Effector CD4-positive, alpha-beta T cell (primary cell): ENCODE results near the gene FKBP8.

Source experiments
- DNase-seq: peaks from one replicate; pipeline ENCODE4 v3.0.0-alpha.2; 2020

Gene FKBP8

GRCh38 chr19:18520848-18521691 lies 22.3 kb downstream of the FKBP8 start:
- peak; percentile 16 for DNase-seq

GRCh38 chr19:18519962-18520847 lies 23.2 kb downstream of the FKBP8 start:
- peak; percentile 50 for DNase-seq

- DNase-seq = no peak
Observed at GRCh38 chr19:18518639-18519038, 24.7 kb downstream of the FKBP8 start.

GRCh38 chr19:18517606-18518005 lies 25.8 kb downstream of the FKBP8 start:
- DNase-seq = no peak

- no peak for DNase-seq
Observed at GRCh38 chr19:18515959-18516358, 27.4 kb downstream of the FKBP8 start.

- DNase-seq = peak; percentile 29
Observed at GRCh38 chr19:18514800-18515682, 28.3 kb downstream of the FKBP8 start.

GRCh38 chr19:18513868-18514267 lies 29.5 kb downstream of the FKBP8 start:
- DNase-seq = no peak

- DNase-seq = no peak
Observed at GRCh38 chr19:18510216-18510615, 33.2 kb downstream of the FKBP8 start.

GRCh38 chr19:18508585-18508984 lies 34.8 kb downstream of the FKBP8 start:
- DNase-seq = no peak

- no peak for DNase-seq
Observed at GRCh38 chr19:18507727-18508440, 35.5 kb downstream of the FKBP8 start.

- DNase-seq = no peak
Observed at GRCh38 chr19:18507021-18507726, 36.2 kb downstream of the FKBP8 start.

- no peak for DNase-seq
Observed at GRCh38 chr19:18506101-18506930, 37.1 kb downstream of the FKBP8 start.

- no peak for DNase-seq
Observed at GRCh38 chr19:18504886-18505610, 38.3 kb downstream of the FKBP8 start.

- no peak for DNase-seq
Observed at GRCh38 chr19:18503971-18504885, 39.1 kb downstream of the FKBP8 start.

GRCh38 chr19:18503337-18503970 lies 39.9 kb downstream of the FKBP8 start:
- no peak for DNase-seq

GRCh38 chr19:18502638-18503294 lies 40.6 kb downstream of the FKBP8 start:
- DNase-seq = no peak

- DNase-seq = no peak
Observed at GRCh38 chr19:18502246-18502637, 41.1 kb downstream of the FKBP8 start.

GRCh38 chr19:18501832-18502231 lies 41.5 kb downstream of the FKBP8 start:
- DNase-seq = no peak
